Activated CD4-positive, alpha-beta T cell treated with anti-CD3 and anti-CD28 coated beads, Interleukin-2, Interleukin-6, amounts not matched to agents 100 ng/mL and 50 ng/mL, durations not matched to agents 16 hours and 8 hours (primary cell): Measurements from ENCODE around the gene EIF4E1B.
A peak's percentile ranks its signal among the peaks of the same experiment; 100 is the strongest.

ENCODE experiments used
- DNase-seq: peaks from one replicate; pipeline ENCODE4 v3.0.0-alpha.2; 2020

Gene EIF4E1B

GRCh38 chr5:176606875-176607274, 23.6 kb upstream of the EIF4E1B start:
- no peak for DNase-seq

- no peak for DNase-seq
These were observed 22.3 kb upstream of the EIF4E1B start for GRCh38 chr5:176608142-176608705.

GRCh38 chr5:176608937-176609723, 21.3 kb upstream of the EIF4E1B start:
- peak; percentile 11 for DNase-seq

- DNase-seq: peak; percentile 73
These were observed 20.6 kb upstream of the EIF4E1B start, which contains the start of gene GPRIN1 for GRCh38 chr5:176609724-176610434. Gene GPRIN1, minus strand, starts transcription at chr5:176610156. Its CDS starts 10,322 bp downstream, at chr5:176599834.

- DNase-seq: no peak
These were observed 20.1 kb upstream of the EIF4E1B start for GRCh38 chr5:176610435-176610773.

- DNase-seq: peak; percentile 56
These were observed 19.0 kb upstream of the EIF4E1B start for GRCh38 chr5:176611435-176611834.

GRCh38 chr5:176612008-176612407, 18.5 kb upstream of the EIF4E1B start:
- DNase-seq: no peak

GRCh38 chr5:176612855-176613254, 17.6 kb upstream of the EIF4E1B start:
- no peak for DNase-seq

- no peak for DNase-seq
These were observed 15.5 kb upstream of the EIF4E1B start for GRCh38 chr5:176614805-176615478.

- DNase-seq: no peak
These were observed 14.0 kb upstream of the EIF4E1B start for GRCh38 chr5:176616511-176616910.

- DNase-seq: no peak
These were observed 11.7 kb upstream of the EIF4E1B start for GRCh38 chr5:176618783-176619182.

- DNase-seq: peak; percentile 80
These were observed 11.3 kb upstream of the EIF4E1B start for GRCh38 chr5:176619203-176619568.

- DNase-seq: no peak
These were observed 10.7 kb upstream of the EIF4E1B start for GRCh38 chr5:176619569-176620332.

- DNase-seq: no peak
These were observed 10.0 kb upstream of the EIF4E1B start for GRCh38 chr5:176620333-176620981.

- no peak for DNase-seq
These were observed 8.8 kb upstream of the EIF4E1B start for GRCh38 chr5:176621661-176622079.

- DNase-seq: no peak
These were observed 6.3 kb upstream of the EIF4E1B start for GRCh38 chr5:176624142-176624541.

- no peak for DNase-seq
These were observed 5.5 kb upstream of the EIF4E1B start for GRCh38 chr5:176624938-176625337.

- no peak for DNase-seq
These were observed 5.0 kb upstream of the EIF4E1B start for GRCh38 chr5:176625512-176625911.

GRCh38 chr5:176625966-176626875, 4.3 kb upstream of the EIF4E1B start:
- no peak for DNase-seq

- no peak for DNase-seq
These were observed 3.6 kb upstream of the EIF4E1B start for GRCh38 chr5:176626876-176627236.

GRCh38 chr5:176627582-176627981, 2.9 kb upstream of the EIF4E1B start:
- no peak for DNase-seq
